HAP-1 (cell line): ENCODE data around the gene ARL4A.

Experiments
- DNase-seq, 2 experiments: peaks; one replicate each; pipeline ENCODE4 v3.0.0-alpha.2; 2016 to 2020; ENCODE audit warnings: low spot score in 2 of 2
- H3K27me3 ChIP-seq: fragments of 250-450 bp; sonication (Bioruptor Pico); 2 replicates; pipeline ENCODE4 v1.5.1; 2020; ENCODE audit warnings: low read depth, mild to moderate bottlenecking, moderate library complexity
- H3K36me3 ChIP-seq: fragments of 250-450 bp; sonication (Bioruptor Pico); replicated peaks from 2 replicates; pipeline ENCODE4 v1.5.1; 2020; ENCODE audit warnings: mild to moderate bottlenecking
- H3K4me1 ChIP-seq: fragments of 250-450 bp; sonication (Bioruptor Pico); 2 replicates; pipeline ENCODE4 v1.5.1; 2020; ENCODE audit warnings: mild to moderate bottlenecking
- H3K4me3 ChIP-seq: fragments of 250-450 bp; sonication (Bioruptor Pico); 2 replicates; pipeline ENCODE4 v1.5.1; 2020; ENCODE audit warnings: mild to moderate bottlenecking, moderate library complexity
- H3K9me3 ChIP-seq: fragments of 250-450 bp; sonication (Bioruptor Pico); 2 replicates; pipeline ENCODE4 v1.5.1; 2020; ENCODE audit warnings: mild to moderate bottlenecking, moderate library complexity
- in situ Hi-C: fragments of 300-500 bp; cut with MboI; formaldehyde crosslinking; loops from 3 replicates; pipeline ENCODE4 v1.14.3; 2020; ENCODE audit warnings: low sequenced_read_pairs, inconsistent platforms, mixed read lengths

Gene ARL4A

GRCh38 chr7:12730523-12730922 lies 43.1 kb downstream of the ARL4A start:
- no peak overlapping the region for H3K4me3 ChIP-seq
- H3K4me1 ChIP-seq, result peaks cover 6% of the 10 kb centered on the region; the same call in 1 of the 2 replicates
- H3K36me3 ChIP-seq, result no peaks in the 10 kb centered on the region
- no peak for DNase-seq
- in situ Hi-C loops, result no loop called here
- no peaks in the 10 kb centered on the region for H3K9me3 ChIP-seq
- H3K27me3 ChIP-seq, result no peaks in the 10 kb centered on the region

DNA sequence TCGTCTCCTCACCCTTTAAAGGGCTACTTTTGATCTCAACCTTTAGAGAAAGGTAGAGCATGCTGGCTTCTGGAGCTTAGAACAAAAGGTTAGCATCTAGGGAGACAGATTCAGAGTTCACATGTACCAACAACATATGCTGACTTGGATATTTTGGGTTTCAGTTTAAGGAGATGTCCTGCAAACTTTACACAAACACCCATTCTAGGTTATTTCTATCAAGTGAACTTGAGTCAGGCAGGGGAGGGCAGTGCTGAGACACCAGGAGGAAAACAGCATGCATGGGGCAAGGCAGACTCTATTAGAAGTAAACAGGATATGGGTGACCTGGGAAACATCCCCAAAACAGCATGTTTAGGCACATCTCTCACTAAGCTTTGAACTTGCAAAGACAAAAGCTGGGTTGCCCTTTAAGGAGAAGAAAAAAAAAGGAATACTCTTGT lies 43.8 kb downstream of the ARL4A start:
- peaks cover 6% of the 10 kb centered on the region; the same call in 1 of the 2 replicates for H3K4me1 ChIP-seq
- H3K27me3 ChIP-seq, result no peaks in the 10 kb centered on the region
- H3K36me3 ChIP-seq, result no peaks in the 10 kb centered on the region
- H3K4me3 ChIP-seq, result no peak overlapping the region
- no peak for DNase-seq
- in situ Hi-C loops, result no loop called here
- H3K9me3 ChIP-seq, result no peaks in the 10 kb centered on the region

GRCh38 chr7:12731775-12732174 lies 44.3 kb downstream of the ARL4A start:
- no peak for DNase-seq
- no peak overlapping the region for H3K4me3 ChIP-seq
- peaks cover 6% of the 10 kb centered on the region; the same call in 1 of the 2 replicates for H3K4me1 ChIP-seq
- H3K9me3 ChIP-seq, result no peaks in the 10 kb centered on the region
- in situ Hi-C loops, result no loop called here
- no peaks in the 10 kb centered on the region for H3K27me3 ChIP-seq
- no peaks in the 10 kb centered on the region for H3K36me3 ChIP-seq

DNA sequence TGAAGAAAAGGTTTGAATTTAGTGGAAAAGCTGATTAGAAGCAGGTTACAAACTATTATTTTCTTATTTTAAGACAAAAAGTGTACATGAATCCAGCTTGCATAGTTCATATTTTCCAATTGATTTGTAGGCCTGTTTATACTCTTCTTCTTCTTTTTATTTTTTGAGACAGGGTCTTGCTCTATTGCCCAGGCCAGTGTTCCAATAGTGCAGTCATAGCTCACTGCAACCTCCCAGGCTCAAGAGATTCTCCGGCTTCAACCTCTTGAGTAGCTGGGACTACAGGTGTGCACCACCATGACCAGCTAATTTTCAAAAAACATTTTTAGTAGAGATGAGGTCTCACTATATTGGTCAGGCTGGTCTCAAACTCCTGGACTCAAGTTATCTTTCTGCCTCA lies 45.0 kb downstream of the ARL4A start:
- no peaks in the 10 kb centered on the region for H3K36me3 ChIP-seq
- in situ Hi-C loops, result no loop called here
- H3K4me3 ChIP-seq, result no peak overlapping the region
- DNase-seq, result no peak
- H3K4me1 ChIP-seq, result peaks cover 6% of the 10 kb centered on the region; the same call in 1 of the 2 replicates
- no peaks in the 10 kb centered on the region for H3K27me3 ChIP-seq
- H3K9me3 ChIP-seq, result no peaks in the 10 kb centered on the region

- no peaks in the 10 kb centered on the region for H3K36me3 ChIP-seq
- H3K4me1 ChIP-seq, result no peaks in the 10 kb centered on the region
- in situ Hi-C loops, result no loop called here
- no peaks in the 10 kb centered on the region for H3K27me3 ChIP-seq
- no peak for DNase-seq
- H3K4me3 ChIP-seq, result no peak overlapping the region
- no peaks in the 10 kb centered on the region for H3K9me3 ChIP-seq
Measured at GRCh38 chr7:12735923-12736322, 48.5 kb downstream of the ARL4A start.

DNA sequence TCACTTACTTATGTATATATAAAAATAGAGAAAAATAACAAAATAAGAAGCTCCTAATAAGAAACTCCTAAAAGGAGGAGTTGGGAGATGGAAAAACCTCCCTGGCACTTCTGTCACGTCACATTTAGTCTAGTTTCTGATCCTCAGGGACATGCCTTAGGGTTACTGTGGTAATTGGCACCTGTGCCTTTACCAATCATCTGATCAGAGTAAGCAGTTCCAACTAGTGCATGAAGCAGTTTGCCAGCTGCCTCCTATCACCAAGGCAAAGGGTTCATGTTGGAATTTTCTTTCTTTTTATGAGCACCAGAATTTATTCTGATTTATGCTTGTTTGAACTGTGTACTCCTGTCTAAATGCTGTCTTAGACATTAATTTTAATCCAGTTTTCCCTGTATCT lies 49.9 kb downstream of the ARL4A start:
- in situ Hi-C loops, result no loop called here
- Histone ChIP-seq H3K27me3 (no peaks in the 10 kb centered on the region), H3K36me3 (no peaks in the 10 kb centered on the region), H3K4me3 (no peak overlapping the region), H3K9me3 (no peaks in the 10 kb centered on the region), H3K4me1 (no peaks in the 10 kb centered on the region)
- DNase-seq, result no peak

DNA sequence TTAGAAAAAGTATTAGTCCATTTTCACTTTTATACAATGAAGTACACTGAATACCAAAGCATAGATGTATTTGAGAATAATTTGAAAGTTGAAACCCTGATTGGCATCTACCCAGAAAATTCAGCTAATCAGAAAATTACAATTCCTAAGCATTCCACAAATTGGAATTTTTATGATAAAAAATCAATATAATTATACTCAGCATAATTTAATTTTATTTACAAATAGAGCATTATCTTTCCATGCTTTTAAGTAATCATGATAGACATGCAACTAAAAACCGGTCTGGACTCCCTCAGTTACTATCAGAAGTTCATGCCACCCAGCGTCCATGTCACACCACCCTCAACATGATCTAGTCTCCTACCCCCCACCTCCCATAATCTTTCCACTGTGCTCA lies 50.4 kb downstream of the ARL4A start:
- Histone ChIP-seq H3K4me3 (no peak overlapping the region), H3K9me3 (no peaks in the 10 kb centered on the region), H3K36me3 (no peaks in the 10 kb centered on the region), H3K4me1 (no peaks in the 10 kb centered on the region), H3K27me3 (no peaks in the 10 kb centered on the region)
- in situ Hi-C loops, result no loop called here
- DNase-seq, result no peak

GRCh38 chr7:12738665-12739064 lies 51.2 kb downstream of the ARL4A start:
- no peaks in the 10 kb centered on the region for H3K4me1 ChIP-seq
- no peaks in the 10 kb centered on the region for H3K27me3 ChIP-seq
- in situ Hi-C loops, result no loop called here
- no peak for DNase-seq
- no peaks in the 10 kb centered on the region for H3K36me3 ChIP-seq
- H3K9me3 ChIP-seq, result no peaks in the 10 kb centered on the region
- H3K4me3 ChIP-seq, result no peak overlapping the region
